Muscle layer of colon (tissue), 2 donors: ENCODE measurements around the gene SIRPG.
"Not testable (repeated sequence)": the region's sequence is repeated elsewhere in the genome, so short reads cannot be mapped to it uniquely, and the experiment has no call there.

Experiments used
- H3K27ac ChIP-seq: one replicate; pipeline ENCODE4 v1.7.0; 2013; ENCODE audit warnings: low read depth, mild to moderate bottlenecking, low read length, moderate library complexity
- H3K27me3 ChIP-seq, 2 donors: one replicate each; pipeline ENCODE4 v1.7.0; 2013; ENCODE audit warnings: low read length in 2 of 2, mild to moderate bottlenecking in 2 of 2; ENCODE audit not compliant: insufficient read depth in 2 of 2, control insufficient read depth in 1 of 2
- H3K36me3 ChIP-seq: one replicate; pipeline ENCODE4 v1.7.0; 2013; ENCODE audit warnings: mild to moderate bottlenecking, low read length; ENCODE audit not compliant: insufficient read depth
- H3K4me1 ChIP-seq: one replicate; pipeline ENCODE4 v1.7.0; 2013; ENCODE audit warnings: mild to moderate bottlenecking, low read length; ENCODE audit not compliant: insufficient read depth
- H3K4me3 ChIP-seq, 2 donors: one replicate each; pipeline ENCODE4 v1.7.0; 2013; ENCODE audit warnings: low read length in 2 of 2, low read depth in 1 of 2, mild to moderate bottlenecking in 1 of 2, moderate library complexity in 1 of 2
- H3K9ac ChIP-seq: one replicate; pipeline ENCODE4 v1.7.0; 2013; ENCODE audit warnings: low read length
- H3K9me3 ChIP-seq: one replicate; pipeline ENCODE4 v1.7.0; 2013; ENCODE audit warnings: mild to moderate bottlenecking, low read length
- donor health status: abdominal sarcoma.
- donor health status: Adenocarcinoma of cecum.

Gene SIRPG

GRCh38 chr20:1651268-1652058 lies 6.1 kb downstream of the SIRPG start:
- no peaks in the 10 kb centered on the region for H3K4me1 ChIP-seq
- no peaks in the 10 kb centered on the region for H3K9me3 ChIP-seq
- no peak overlapping the region for H3K4me3 ChIP-seq
- H3K27ac ChIP-seq = no peak overlapping the region
- H3K27me3 ChIP-seq = no peaks in the 10 kb centered on the region
- H3K9ac ChIP-seq = no peak overlapping the region
- no peaks in the 10 kb centered on the region for H3K36me3 ChIP-seq

- Histone ChIP-seq H3K9ac (no peak overlapping the region), H3K27ac (no peak overlapping the region), H3K4me3 (no peak overlapping the region), H3K27me3 (no peaks in the 10 kb centered on the region), H3K9me3 (no peaks in the 10 kb centered on the region), H3K4me1 (no peaks in the 10 kb centered on the region), H3K36me3 (no peaks in the 10 kb centered on the region)
Observed at GRCh38 chr20:1648101-1648500, 9.5 kb downstream of the SIRPG start.

GRCh38 chr20:1646975-1647431 lies 10.6 kb downstream of the SIRPG start:
- Histone ChIP-seq H3K27me3 (no peaks in the 10 kb centered on the region), H3K9me3 (no peaks in the 10 kb centered on the region), H3K36me3 (no peaks in the 10 kb centered on the region), H3K4me1 (no peaks in the 10 kb centered on the region), H3K27ac (no peak overlapping the region), H3K4me3 (no peak overlapping the region), H3K9ac (no peak overlapping the region)

- no peak overlapping the region for H3K27ac ChIP-seq
- H3K9ac ChIP-seq = no peak overlapping the region
- H3K4me3 ChIP-seq = no peak overlapping the region
- no peaks in the 10 kb centered on the region for H3K4me1 ChIP-seq
- no peaks in the 10 kb centered on the region for H3K9me3 ChIP-seq
- no peaks in the 10 kb centered on the region for H3K27me3 ChIP-seq
- H3K36me3 ChIP-seq = no peaks in the 10 kb centered on the region
Observed at GRCh38 chr20:1644101-1644962, 13.2 kb downstream of the SIRPG start.

- H3K4me3 ChIP-seq, H3K9me3 ChIP-seq, H3K9ac ChIP-seq, H3K4me1 ChIP-seq, H3K36me3 ChIP-seq, H3K27ac ChIP-seq, H3K27me3 ChIP-seq: not testable (repeated sequence)
Observed at GRCh38 chr20:1638643-1639042, 18.9 kb downstream of the SIRPG start.

GRCh38 chr20:1637755-1638154 lies 19.8 kb downstream of the SIRPG start:
- Histone ChIP-seq H3K9me3 (no peaks in the 10 kb centered on the region), H3K27me3 (no peaks in the 10 kb centered on the region), H3K27ac (no peak overlapping the region)

GRCh38 chr20:1637226-1637625 lies 20.4 kb downstream of the SIRPG start:
- Histone ChIP-seq H3K27me3 (no peaks in the 10 kb centered on the region), H3K36me3 (no peaks in the 10 kb centered on the region), H3K4me3 (no peak overlapping the region), H3K9me3 (no peaks in the 10 kb centered on the region), H3K9ac (no peak overlapping the region), H3K27ac (no peak overlapping the region), H3K4me1 (no peaks in the 10 kb centered on the region)

More at GRCh38 chr20:1637755-1638154, 19.8 kb downstream of the SIRPG start:
- Histone ChIP-seq H3K9ac (no peak overlapping the region), H3K36me3 (no peaks in the 10 kb centered on the region), H3K4me3 (no peak overlapping the region), H3K4me1 (no peaks in the 10 kb centered on the region)

GRCh38 chr20:1636621-1637020 lies 21.0 kb downstream of the SIRPG start:
- no peaks in the 10 kb centered on the region for H3K27me3 ChIP-seq
- H3K4me3 ChIP-seq = no peak overlapping the region
- no peaks in the 10 kb centered on the region for H3K4me1 ChIP-seq
- H3K9me3 ChIP-seq = no peaks in the 10 kb centered on the region
- H3K27ac ChIP-seq = no peak overlapping the region
- H3K9ac ChIP-seq = no peak overlapping the region
- no peaks in the 10 kb centered on the region for H3K36me3 ChIP-seq

GRCh38 chr20:1635291-1635979 lies 22.1 kb downstream of the SIRPG start:
- Histone ChIP-seq H3K4me1 (no peaks in the 10 kb centered on the region), H3K36me3 (no peaks in the 10 kb centered on the region), H3K9ac (no peak overlapping the region), H3K4me3 (no peak overlapping the region), H3K27ac (no peak overlapping the region), H3K9me3 (no peaks in the 10 kb centered on the region), H3K27me3 (no peaks in the 10 kb centered on the region)

GRCh38 chr20:1633535-1633934 lies 24.0 kb downstream of the SIRPG start:
- Histone ChIP-seq H3K36me3 (no peaks in the 10 kb centered on the region), H3K9ac (no peak overlapping the region), H3K4me1 (no peaks in the 10 kb centered on the region), H3K27me3 (no peaks in the 10 kb centered on the region), H3K9me3 (no peaks in the 10 kb centered on the region), H3K27ac (no peak overlapping the region), H3K4me3 (no peak overlapping the region)

- Histone ChIP-seq H3K9me3 (no peaks in the 10 kb centered on the region), H3K27me3 (no peaks in the 10 kb centered on the region), H3K36me3 (no peaks in the 10 kb centered on the region), H3K27ac (no peak overlapping the region), H3K9ac (no peak overlapping the region), H3K4me3 (no peak overlapping the region), H3K4me1 (no peaks in the 10 kb centered on the region)
Observed at GRCh38 chr20:1632178-1632577, 25.4 kb downstream of the SIRPG start.
